ENCODE measurements around the gene PLTP. TPM values are rescaled to one million over a fixed set of nuclear protein-coding genes. Genes with fewer than 3 reads are reported as not detected.

The PLTP gene
- total and polyA plus RNA-seq, 2 of the 13 experiments (the other 11 are each of a cell fraction or from before 2014, with no cell fraction given): 16.9 to 28.6 TPM

DNA sequence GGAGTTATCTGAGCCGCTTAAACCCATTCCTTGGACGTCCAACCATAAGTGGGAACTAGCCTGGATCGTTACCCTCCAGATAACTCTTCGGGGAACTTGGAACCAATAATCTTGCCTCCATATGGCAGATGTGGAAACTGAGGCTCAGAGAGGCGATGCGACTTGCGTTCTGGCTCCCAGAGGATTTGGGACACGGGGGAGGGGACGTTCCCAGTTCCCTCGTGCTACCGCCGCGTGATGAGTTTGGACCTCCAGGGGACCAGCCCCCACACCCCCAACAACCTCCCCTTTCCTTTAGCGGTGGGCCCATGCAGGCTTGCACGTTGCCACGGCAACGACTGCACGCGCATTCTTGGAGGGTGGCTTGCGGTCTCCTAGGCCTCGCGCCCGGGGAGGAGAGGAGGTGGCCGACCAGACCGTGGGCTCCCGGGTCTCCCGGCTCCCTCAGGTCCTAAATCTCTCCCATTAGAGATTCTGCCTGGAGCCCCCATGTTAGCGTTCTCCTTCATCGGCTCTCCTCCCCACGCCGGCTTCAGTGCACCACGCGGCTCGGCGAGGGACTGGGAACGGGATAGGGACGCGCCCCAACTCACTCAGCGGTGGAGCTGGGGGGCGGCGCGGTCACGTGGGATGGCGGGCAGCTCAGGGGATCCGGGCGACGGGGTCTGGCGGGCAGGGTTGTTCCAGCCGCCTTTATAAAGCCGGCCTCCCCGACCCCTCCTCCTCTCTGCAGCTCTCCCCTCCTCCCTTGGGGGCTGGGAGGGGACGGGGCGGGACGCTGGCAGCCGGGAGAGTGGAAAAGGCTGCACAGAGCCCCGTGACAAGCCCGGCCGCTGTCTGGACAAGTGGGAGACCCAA is at the start of gene PLTP (continued):
- TF ChIP-seq TBL1XR1 (IDR thresholded peaks at IDR 0.05; ENCODE audit: borderline replicate concordance, low read length, partially characterized antibody) (no peak), ZNF678 (CRISPR knock-in tag; IDR thresholded peaks at IDR 0.05) (peak; percentile 89; the same call in 1 of the 2 replicates), RBM39 (IDR thresholded peaks at IDR 0.05; ENCODE audit: low read depth, low read length, poor library complexity, severe bottlenecking) (peak; percentile 62), ZNF331 (CRISPR knock-in tag; IDR thresholded peaks at IDR 0.05) (0 out of 2 replicates have a peak, but pooled peaks have one; percentile 14), ZNF292 (CRISPR knock-in tag; IDR thresholded peaks at IDR 0.05; ENCODE audit: borderline replicate concordance, low read depth) (peak; percentile 91), ESRRA (CRISPR knock-in tag; IDR thresholded peaks at IDR 0.05; ENCODE audit: low read depth) (no peak), ZNF781 (CRISPR knock-in tag; IDR thresholded peaks at IDR 0.05; ENCODE audit: borderline replicate concordance, not compliant biosample characterization) (peak; percentile 67), ZBTB38 (CRISPR knock-in tag; IDR thresholded peaks at IDR 0.05) (0 out of 2 replicates have a peak, but pooled peaks have one; percentile 8), ZSCAN31 (CRISPR knock-in tag; IDR thresholded peaks at IDR 0.05; ENCODE audit: low read depth) (peak; percentile 70; the same call in 1 of the 2 replicates), HOXA5 (CRISPR knock-in tag; IDR thresholded peaks at IDR 0.05) (no peak), FOXA1 (IDR thresholded peaks at IDR 0.05) (no peak), FOXA1 (CRISPR knock-in tag; IDR thresholded peaks at IDR 0.05) (no peak), HNRNPLL (IDR thresholded peaks at IDR 0.05; ENCODE audit: low read depth, low read length, poor library complexity, severe bottlenecking) (no peak), MEIS1 (CRISPR knock-in tag; IDR thresholded peaks at IDR 0.05; ENCODE audit: borderline replicate concordance) (peak; percentile 80)
- TF ChIP-seq, protein P1, sequence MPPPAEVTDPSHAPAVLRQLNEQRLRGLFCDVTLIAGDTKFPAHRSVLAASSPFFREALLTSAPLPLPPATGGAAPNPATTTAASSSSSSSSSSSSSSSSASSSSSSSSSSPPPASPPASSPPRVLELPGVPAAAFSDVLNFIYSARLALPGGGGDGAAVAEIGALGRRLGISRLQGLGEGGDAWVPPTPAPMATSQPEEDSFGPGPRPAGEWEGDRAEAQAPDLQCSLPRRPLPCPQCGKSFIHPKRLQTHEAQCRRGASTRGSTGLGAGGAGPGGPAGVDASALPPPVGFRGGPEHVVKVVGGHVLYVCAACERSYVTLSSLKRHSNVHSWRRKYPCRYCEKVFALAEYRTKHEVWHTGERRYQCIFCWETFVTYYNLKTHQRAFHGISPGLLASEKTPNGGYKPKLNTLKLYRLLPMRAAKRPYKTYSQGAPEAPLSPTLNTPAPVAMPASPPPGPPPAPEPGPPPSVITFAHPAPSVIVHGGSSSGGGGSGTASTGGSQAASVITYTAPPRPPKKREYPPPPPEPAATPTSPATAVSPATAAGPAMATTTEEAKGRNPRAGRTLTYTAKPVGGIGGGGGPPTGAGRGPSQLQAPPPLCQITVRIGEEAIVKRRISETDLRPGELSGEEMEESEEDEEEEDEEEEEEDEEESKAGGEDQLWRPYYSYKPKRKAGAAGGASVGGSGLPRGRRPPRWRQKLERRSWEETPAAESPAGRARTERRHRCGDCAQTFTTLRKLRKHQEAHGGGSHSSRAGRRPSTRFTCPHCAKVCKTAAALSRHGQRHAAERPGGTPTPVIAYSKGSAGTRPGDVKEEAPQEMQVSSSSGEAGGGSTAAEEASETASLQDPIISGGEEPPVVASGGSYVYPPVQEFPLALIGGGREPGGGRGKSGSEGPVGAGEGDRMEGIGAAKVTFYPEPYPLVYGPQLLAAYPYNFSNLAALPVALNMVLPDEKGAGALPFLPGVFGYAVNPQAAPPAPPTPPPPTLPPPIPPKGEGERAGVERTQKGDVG (CRISPR knock-in tag; IDR thresholded peaks at IDR 0.05; ENCODE audit: borderline replicate concordance): no peak
- TF ChIP-seq, protein P2, sequence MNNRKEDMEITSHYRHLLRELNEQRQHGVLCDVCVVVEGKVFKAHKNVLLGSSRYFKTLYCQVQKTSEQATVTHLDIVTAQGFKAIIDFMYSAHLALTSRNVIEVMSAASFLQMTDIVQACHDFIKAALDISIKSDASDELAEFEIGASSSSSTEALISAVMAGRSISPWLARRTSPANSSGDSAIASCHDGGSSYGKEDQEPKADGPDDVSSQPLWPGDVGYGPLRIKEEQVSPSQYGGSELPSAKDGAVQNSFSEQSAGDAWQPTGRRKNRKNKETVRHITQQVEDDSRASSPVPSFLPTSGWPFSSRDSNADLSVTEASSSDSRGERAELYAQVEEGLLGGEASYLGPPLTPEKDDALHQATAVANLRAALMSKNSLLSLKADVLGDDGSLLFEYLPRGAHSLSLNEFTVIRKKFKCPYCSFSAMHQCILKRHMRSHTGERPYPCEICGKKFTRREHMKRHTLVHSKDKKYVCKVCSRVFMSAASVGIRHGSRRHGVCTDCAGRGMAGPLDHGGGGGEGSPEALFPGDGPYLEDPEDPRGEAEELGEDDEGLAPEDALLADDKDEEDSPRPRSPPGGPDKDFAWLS (CRISPR knock-in tag; IDR thresholded peaks at IDR 0.05; ENCODE audit: borderline replicate concordance): 0 out of 2 replicates have a peak, but pooled peaks have one; percentile 79
- TF ChIP-seq, protein P3, sequence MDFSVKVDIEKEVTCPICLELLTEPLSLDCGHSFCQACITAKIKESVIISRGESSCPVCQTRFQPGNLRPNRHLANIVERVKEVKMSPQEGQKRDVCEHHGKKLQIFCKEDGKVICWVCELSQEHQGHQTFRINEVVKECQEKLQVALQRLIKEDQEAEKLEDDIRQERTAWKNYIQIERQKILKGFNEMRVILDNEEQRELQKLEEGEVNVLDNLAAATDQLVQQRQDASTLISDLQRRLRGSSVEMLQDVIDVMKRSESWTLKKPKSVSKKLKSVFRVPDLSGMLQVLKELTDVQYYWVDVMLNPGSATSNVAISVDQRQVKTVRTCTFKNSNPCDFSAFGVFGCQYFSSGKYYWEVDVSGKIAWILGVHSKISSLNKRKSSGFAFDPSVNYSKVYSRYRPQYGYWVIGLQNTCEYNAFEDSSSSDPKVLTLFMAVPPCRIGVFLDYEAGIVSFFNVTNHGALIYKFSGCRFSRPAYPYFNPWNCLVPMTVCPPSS (IDR thresholded peaks at IDR 0.05): no peak
- TF ChIP-seq, protein P4, sequence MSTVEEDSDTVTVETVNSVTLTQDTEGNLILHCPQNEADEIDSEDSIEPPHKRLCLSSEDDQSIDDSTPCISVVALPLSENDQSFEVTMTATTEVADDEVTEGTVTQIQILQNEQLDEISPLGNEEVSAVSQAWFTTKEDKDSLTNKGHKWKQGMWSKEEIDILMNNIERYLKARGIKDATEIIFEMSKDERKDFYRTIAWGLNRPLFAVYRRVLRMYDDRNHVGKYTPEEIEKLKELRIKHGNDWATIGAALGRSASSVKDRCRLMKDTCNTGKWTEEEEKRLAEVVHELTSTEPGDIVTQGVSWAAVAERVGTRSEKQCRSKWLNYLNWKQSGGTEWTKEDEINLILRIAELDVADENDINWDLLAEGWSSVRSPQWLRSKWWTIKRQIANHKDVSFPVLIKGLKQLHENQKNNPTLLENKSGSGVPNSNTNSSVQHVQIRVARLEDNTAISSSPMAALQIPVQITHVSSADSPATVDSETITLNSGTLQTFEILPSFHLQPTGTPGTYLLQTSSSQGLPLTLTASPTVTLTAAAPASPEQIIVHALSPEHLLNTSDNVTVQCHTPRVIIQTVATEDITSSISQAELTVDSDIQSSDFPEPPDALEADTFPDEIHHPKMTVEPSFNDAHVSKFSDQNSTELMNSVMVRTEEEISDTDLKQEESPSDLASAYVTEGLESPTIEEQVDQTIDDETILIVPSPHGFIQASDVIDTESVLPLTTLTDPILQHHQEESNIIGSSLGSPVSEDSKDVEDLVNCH (CRISPR knock-in tag; IDR thresholded peaks at IDR 0.05): no peak
- TF ChIP-seq, protein P5, sequence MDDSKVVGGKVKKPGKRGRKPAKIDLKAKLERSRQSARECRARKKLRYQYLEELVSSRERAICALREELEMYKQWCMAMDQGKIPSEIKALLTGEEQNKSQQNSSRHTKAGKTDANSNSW (CRISPR knock-in tag; IDR thresholded peaks at IDR 0.05; ENCODE audit: borderline replicate concordance): no peak

Measured in HepG2 (cell line).